Neural progenitor cell (in vitro differentiated cells): ENCODE data around the gene TRAF1.

Source experiments
- CTCF ChIP-seq: fragments of 200-600 bp; sonication (generic); IDR thresholded peaks from 2 replicates; pipeline ENCODE4 v1.5.1; 2017; ENCODE audit warnings: antibody characterized with exemption, mild to moderate bottlenecking
- EZH2 ChIP-seq: fragments of 200-600 bp; sonication (generic); IDR thresholded peaks from 2 replicates; pipeline ENCODE4 v1.6.1; 2017; ENCODE audit warnings: antibody characterized with exemption, mild to moderate bottlenecking, moderate library complexity
- EZH2phosphoT487 ChIP-seq: fragments of 200-600 bp; sonication (generic); IDR thresholded peaks from 2 replicates; pipeline ENCODE4 v1.6.1; 2017; ENCODE audit warnings: antibody characterized with exemption

GRCh38 chr9:120935383-120935857 lies 8.8 kb upstream of the TRAF1 start:
- no peak for TF ChIP-seq CTCF
- TF ChIP-seq EZH2: no peak
- no peak for TF ChIP-seq EZH2phosphoT487
